HG03045 (cell line): ENCODE measurements around the gene RANBP17.
"Not testable (repeated sequence)": the region's sequence is repeated elsewhere in the genome, so short reads cannot be mapped to it uniquely, and the experiment has no call there.

Source experiments
- ATAC-seq: cut with Tn5 transposase; IDR thresholded peaks from one replicate; pipeline ENCODE4 v1.9.1; 2021; ENCODE audit warnings: mild to moderate bottlenecking, moderate library complexity; ENCODE audit not compliant: unreplicated experiment

Gene RANBP17

DNA sequence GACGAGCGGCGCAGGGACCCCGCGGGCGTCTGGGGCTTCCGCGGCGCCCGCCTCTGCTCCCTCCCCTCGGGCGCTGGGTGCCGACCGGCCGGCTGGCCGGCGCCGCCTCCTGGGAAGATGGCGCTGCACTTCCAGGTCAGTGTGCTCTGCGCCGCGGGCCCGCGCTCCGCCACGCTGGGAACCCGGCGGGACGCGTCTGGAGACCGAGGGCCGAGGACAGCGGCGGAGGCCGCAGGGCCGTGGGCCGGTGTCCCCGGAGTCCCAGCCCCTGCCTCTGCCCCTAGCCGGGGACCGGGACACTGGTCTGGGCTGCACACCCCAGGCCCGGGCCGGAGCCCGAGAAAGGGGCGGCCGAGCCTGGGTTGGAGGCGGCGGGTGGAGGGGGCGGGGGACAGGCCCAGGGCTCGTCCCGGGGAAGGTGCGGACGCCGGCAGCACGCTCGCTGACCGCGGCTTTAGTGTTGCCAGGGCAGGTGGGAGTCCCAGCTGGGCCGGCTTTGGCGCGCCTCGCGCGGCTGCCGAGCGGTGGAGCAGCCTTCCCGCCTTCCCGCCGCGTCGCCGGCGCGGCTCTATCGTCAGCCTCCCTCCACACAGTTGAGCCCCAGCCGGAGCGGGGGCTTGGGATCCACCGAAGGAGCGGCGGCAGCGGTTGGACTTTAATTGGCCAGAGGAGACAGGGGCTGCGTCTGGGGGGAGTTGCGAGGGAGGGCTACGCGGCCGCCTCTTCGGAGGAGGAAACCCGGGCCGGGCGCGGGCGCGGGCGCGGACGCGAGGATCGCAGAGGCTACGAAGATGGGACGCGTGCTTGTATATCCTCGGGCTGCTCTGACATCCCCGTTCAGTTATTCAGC lies at the start of gene RANBP17:
TSS of gene RANBP17 (plus strand) at position 102 of the 850 bp plus-strand sequence.
- ATAC-seq: no peak

DNA sequence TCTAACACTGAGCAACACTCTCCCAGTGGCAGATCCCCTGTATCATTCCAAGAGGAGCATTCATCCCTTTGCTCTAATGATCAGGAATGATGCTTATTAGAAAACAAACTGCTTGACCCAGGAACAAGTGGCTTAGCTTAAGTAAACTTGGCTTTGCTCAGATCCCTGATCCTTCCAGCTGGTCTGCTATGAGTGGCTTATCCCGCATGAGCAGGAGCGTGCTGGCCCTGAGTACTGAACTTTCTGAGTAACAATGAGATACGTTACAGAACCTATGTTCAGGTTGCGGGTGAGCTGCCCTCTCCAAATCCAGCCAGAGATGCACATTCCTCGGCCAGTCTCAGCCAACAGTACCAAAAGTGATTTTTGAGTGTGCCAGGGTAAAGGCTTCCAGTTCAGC lies 48.6 kb upstream of the RANBP17 start:
- ATAC-seq: no peak

- ATAC-seq: no peak
Measured at GRCh38 chr5:170817195-170817594, 44.6 kb upstream of the RANBP17 start.

GRCh38 chr5:170818232-170818631 lies 43.6 kb upstream of the RANBP17 start:
- ATAC-seq: no peak

- no peak for ATAC-seq
Measured at GRCh38 chr5:170819824-170820223, 42.0 kb upstream of the RANBP17 start.

- no peak for ATAC-seq
Measured at GRCh38 chr5:170821257-170821800, 40.5 kb upstream of the RANBP17 start.

DNA sequence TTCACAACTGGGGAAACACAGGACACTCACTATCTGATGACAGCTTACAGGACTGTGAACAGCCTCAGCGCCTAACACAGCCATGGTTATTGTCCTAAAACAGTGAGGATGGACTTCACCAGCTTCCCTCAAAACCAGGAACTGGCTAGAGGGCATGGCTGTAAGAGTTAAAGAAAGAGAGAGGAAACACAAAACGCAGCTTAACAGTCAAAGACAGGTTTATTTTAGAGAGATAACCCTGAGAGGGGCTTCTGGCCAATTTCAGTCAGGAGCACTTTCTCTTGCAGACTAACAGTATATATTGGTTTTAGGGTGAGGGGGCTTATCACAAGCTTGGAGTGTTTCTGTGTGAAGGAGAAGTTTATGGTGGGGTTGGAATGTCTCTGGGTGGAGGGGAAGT lies 35.7 kb upstream of the RANBP17 start:
- no peak for ATAC-seq

DNA sequence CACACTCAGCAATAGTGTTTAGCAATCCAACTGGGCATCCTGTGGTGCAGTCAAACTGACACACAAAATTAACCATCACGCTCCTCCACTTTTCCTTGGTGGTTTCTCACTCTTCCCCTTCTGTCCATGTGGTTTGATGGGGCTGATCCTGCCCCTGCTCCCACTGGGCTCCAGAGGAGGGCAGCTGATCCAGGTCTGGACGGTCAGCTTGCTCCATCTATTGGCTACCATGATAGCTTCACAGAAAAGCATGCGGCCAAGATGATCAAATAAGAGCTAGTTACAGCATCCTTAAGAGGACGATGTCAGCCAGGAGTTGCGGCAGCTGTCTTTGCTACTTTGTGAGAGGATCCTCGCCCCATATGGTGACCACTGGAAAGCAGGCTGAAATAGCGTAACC lies 29.6 kb upstream of the RANBP17 start:
- ATAC-seq: no peak

GRCh38 chr5:170833981-170834380 lies 27.8 kb upstream of the RANBP17 start:
- ATAC-seq: not testable (repeated sequence)

DNA sequence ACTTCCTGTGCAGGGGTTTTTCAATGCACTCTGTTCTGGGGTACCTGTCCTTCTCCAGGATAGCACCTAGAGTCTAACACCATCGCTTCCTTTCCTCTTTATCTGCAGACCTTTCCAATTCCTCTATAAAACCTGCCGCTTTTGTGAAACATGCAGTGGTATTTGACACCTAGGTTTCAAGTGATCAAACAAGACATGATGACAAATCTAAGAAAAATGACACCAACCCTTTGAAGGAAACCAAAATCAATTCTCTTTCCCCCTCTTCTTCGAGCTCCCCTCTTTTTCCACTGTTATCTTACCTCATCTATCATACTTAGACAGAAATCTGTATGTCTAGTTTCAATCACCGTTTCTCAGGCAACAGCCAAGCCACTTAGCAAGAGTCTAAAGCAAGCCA lies 25.6 kb upstream of the RANBP17 start:
- ATAC-seq: no peak

DNA sequence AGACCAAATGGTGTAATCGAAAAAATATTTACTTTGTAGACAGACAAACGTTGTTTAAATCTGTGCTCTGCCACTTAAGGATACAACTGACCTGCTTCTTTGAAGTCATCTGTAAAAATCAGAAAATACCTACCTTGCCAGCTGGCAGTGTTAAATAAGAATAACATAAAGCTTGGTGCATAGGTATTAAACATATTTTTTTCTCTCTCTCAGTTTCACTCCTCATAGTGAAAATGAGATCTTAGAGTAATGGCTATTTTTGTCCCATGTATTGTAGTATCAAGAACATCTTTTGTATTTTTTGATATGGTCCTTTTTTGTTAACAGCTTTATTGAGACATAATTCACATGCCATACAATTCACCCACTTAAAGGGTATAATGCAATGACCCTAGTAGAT lies 17.9 kb upstream of the RANBP17 start:
- ATAC-seq: no peak

DNA sequence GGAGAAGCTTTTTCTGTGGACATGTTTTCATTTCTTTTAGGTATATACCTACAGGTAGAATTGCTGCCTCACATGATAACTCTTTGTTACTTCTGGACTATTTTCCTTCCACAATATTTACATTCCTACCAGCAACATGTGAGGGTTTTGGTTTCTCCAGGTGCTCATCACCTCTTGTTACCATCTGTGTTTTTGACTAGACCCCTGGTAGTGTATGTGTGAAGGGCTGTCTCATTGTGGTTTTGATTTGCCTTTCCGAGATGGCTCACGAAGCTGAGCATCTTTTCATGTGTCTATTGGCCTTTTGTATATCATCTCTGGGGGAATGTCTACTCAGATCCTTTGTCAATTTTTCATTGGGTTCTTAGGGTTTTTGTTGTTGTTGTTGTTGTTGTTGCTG lies 17.2 kb upstream of the RANBP17 start:
- ATAC-seq: no peak

DNA sequence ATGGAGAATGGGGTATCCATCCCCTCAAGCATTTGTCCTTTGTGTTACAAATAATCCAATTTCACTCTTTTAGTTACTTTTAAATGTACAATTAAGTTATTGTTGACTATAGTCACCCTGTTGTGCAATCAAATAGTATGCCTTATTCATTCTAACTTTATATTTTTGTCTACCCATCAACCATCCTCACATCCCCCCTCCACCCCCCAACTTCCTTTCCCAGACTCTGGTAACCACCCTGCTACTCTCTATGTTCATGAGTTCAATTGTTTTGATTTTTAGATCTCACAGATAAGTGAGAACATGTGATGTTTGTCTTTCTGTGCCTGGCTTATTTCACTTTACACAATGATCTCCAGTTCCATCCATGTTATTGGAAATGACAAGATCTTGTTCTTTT lies 15.4 kb upstream of the RANBP17 start:
- ATAC-seq: no peak

- no peak for ATAC-seq
Measured at GRCh38 chr5:170846846-170847245, 15.0 kb upstream of the RANBP17 start.

DNA sequence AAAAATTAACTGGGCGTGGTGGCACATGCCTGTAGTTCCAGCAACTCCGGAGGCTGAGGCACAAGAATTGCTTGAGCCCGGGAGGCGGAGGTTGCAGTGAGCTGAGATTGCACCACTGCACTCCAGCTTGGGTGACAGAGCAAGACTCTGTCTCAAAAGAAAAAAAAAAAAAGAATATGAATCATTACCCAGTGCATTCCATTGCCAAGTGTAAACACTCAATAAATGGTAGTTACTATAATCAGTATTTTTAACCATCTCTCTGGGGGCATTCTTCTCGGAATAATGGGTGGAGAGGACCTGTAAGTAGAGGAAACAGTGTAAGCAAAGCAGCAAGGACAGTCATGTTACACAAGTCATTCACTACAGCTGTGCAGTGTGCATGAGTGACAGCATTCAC lies 13.8 kb upstream of the RANBP17 start:
- no peak for ATAC-seq

- ATAC-seq: no peak
Measured at GRCh38 chr5:170849374-170849773, 12.4 kb upstream of the RANBP17 start.

DNA sequence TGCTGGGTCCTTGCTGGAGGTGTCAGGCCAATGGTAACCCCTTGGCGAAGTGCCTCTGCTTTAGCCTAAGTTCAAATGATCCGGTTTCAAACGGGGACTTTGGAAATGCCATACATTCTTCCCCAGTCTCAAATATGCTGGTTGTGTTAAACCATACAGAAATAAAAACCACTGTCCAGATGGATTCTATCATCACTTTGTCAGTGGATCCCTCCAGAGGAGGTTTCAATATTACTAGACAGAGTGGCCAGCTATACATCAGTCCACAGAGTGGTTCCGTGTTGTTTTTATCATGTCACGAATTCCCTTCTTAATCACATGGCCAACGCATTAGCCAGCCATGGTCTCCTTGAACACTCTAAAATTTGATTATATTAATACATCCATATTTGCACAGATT lies 7.3 kb upstream of the RANBP17 start:
- ATAC-seq: no peak

DNA sequence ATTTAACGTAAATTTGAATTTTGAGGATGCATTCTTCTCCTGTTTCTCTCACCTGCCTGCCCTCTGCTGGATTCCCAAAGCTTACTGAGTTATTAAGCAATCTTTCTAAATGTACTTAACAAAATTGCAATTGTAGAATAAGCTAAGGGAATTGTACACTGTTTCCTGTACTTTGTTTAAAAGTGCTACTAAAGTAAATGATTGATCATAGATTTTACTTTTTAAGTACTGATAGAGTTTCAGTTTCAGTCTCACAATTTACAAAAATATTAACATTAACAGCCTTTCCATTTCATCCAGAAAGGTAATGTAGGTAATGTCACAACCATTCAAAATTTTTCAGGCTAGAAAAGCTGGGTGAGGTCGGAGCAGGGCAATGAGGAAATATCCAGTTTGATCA lies 4.8 kb upstream of the RANBP17 start:
- no peak for ATAC-seq

DNA sequence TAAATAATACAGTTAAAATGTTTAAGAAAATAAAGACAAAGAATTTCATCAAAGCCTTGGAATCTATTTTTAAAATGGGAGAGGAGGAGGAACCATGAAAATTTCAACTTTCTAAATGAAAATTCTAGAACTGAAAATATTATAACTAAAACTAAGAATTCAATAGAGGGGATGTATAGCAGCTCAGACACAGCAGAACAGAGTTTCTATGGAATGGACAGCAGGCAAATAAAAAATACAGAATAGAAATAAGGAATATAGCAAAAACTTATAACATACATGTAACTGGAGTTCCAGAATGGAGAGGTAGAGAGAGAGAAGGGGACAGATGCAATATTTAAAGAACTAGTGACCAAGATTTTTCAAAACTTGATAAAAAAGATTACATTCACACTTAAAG lies 1.4 kb upstream of the RANBP17 start:
- ATAC-seq: no peak

GRCh38 chr5:170860818-170861666 lies 776 bp upstream of the RANBP17 start:
- no peak for ATAC-seq

DNA sequence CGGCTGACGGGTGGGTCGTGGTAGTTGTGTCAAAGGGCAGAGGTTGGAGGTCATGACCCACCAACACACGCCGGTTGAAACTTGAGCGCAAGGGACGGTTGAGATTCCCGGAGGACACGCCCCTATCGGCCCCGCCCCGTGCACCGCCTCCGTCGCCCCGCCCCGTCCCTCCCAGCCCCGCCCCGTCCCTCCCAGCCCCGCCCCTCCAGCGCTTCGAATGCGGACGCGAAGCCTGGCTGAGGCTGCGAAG lies 226 bp upstream of the RANBP17 start:
- ATAC-seq: no peak

DNA sequence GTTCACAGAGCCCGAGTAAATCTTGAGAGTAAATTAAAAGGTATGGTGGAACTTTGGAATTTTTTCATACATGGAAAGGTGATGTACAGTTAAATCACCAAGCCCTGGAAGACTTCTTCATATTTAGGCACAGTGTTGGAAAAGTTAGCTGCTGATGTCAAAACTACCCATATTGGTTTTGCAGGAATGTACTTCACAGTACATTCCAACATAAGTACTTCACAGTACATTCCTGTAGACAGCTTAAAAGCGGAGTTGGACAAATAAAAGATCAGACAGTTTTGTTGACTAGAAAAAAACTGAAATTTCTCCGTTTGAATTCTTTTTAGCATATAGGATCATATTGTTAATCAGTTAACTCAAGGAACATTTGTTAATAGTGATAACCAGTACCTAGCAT lies 1.8 kb downstream of the RANBP17 start:
- no peak for ATAC-seq
